Spinal cord (tissue), 10 donors: ENCODE measurements around the gene FNIP2. TPM values are rescaled to one million over a fixed set of nuclear protein-coding genes. Genes with fewer than 3 reads are reported as not detected.
"Not testable (repeated sequence)": the region's sequence is repeated elsewhere in the genome, so short reads cannot be mapped to it uniquely, and the experiment has no call there.

Experiments
- DNase-seq, 6 donors: peaks; one replicate each; pipeline versions ENCODE4 v3.0.0 to v3.0.0-alpha.2; 2013 to 2015; ENCODE audit warnings: low spot score in 6 of 6, low read depth in 4 of 6
- H3K27ac ChIP-seq: one replicate; pipeline ENCODE4 v1.5.1; 2013; ENCODE audit warnings: low read depth, low read length, control low read depth
- H3K27me3 ChIP-seq: one replicate; pipeline ENCODE4 v1.6.1; 2013; ENCODE audit warnings: low read length; ENCODE audit not compliant: control insufficient read depth, insufficient read depth
- H3K36me3 ChIP-seq: one replicate; pipeline ENCODE4 v1.6.1; 2013; ENCODE audit warnings: low read length; ENCODE audit not compliant: control insufficient read depth, insufficient read depth
- H3K4me1 ChIP-seq: one replicate; pipeline ENCODE4 v1.6.1; 2013; ENCODE audit warnings: low read length; ENCODE audit not compliant: control insufficient read depth, insufficient read depth
- H3K4me3 ChIP-seq: one replicate; pipeline ENCODE4 v1.5.1; 2013; ENCODE audit warnings: low read depth, low read length, control low read depth
- H3K9me3 ChIP-seq: one replicate; pipeline ENCODE4 v1.6.1; 2013; ENCODE audit warnings: low read length; ENCODE audit not compliant: control insufficient read depth, insufficient read depth
- WGBS: methylation state at CpG from one replicate; pipeline ENCODE4 v1.1.5; 2013; ENCODE audit warnings: missing lambda C conversion rate; ENCODE audit not compliant: insufficient coverage; 5-methylcytosine and 5-hydroxymethylcytosine counted together
- polyA plus RNA-seq, 2 donors: library from polyadenylated mRNA; unstranded; fragments of 120-200 nt; gene quantifications; one replicate each; pipeline ENCODE4 v1.2.1, GENCODE V29; 2013; ENCODE audit not compliant: insufficient read length in 2 of 2
- total RNA-seq, 2 donors: library from RNA; depleted of rRNA in 1 of 2; stranded (reverse); fragments of 120-200 nt in 1 of 2; fragments of >200 nt in 1 of 2; gene quantifications; one replicate each; pipeline versions ENCODE4 v1.2.3 to v1.2.4, GENCODE V29; 2013 to 2014
- donor health status: healthy.

The FNIP2 gene
- total and polyA plus RNA-seq, 4 donors: 19.4 to 59.2 (median 28.7) TPM

DNA sequence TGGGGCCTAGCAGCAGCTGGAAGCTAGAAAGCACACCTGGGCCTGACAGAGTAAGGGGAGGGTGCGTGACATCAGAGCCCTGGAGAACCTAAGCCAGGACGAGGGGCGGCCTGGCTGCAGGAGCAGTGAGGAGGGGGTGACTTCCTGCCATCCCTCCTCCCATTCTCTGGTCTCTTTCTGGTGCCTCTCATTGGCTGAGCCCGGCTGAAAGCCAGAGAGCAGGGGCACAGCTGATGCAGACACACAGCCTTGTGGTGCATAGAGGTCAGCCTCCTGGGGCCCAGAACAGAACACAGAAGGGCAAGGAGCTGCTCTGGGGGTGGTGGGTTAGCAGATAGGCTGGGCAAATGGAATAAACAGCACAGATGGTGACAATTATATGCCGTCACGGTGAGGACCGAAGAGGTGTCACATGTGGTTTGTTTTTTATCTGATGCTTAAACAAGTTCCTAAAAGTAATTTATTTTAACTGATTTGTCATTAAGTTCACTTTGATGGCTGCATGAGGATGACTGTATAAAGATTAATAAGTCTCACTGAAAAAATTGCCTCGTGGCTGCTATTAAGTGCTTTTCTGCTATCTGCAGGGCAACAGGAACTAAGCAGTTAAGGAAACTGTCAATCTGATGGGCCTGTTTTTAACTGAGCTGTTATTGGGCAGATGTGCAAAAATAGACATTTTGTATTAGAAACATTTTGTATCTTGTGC is 102.0 kb downstream of the FNIP2 start:
- no peaks in the 10 kb centered on the region for H3K9me3 ChIP-seq
- H3K4me3 ChIP-seq: no peak overlapping the region
- H3K27ac ChIP-seq: no peak overlapping the region
- peaks cover 27% of the 10 kb centered on the region for H3K36me3 ChIP-seq
- peaks cover 7% of the 10 kb centered on the region for H3K4me1 ChIP-seq
- no peaks in the 10 kb centered on the region for H3K27me3 ChIP-seq
- no peak for DNase-seq
- 52% methylated on average over 5 of the region's 8 CpGs for WGBS

DNA sequence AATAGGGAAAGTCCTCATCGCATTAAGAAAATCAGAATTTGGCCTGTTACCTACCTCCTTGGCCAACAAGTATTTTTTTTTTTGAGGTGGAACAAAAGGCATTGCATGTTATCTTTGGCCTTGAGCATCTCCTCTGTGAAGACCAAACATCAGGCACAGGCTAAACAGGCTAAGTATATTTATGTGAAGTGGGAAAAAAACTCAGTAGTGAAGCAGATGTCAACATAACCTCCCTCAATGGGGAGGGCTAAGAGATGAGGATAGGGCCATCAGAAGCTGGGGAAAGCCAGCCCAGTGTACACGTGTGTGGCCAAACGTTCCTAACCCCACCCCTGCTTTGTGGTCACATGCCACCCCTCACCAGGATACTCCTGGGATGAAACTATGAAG is 102.5 kb downstream of the FNIP2 start:
- H3K27me3 ChIP-seq: no peaks in the 10 kb centered on the region
- no peak for DNase-seq
- 100% methylated on average over 1 of the region's 3 CpGs for WGBS
- peaks cover 7% of the 10 kb centered on the region for H3K4me1 ChIP-seq
- no peak overlapping the region for H3K4me3 ChIP-seq
- peak overlapping the region; percentile 25 for H3K27ac ChIP-seq
- H3K36me3 ChIP-seq: peaks cover 27% of the 10 kb centered on the region
- H3K9me3 ChIP-seq: no peaks in the 10 kb centered on the region

- no peaks in the 10 kb centered on the region for H3K9me3 ChIP-seq
Measured at GRCh38 chr4:158873795-158874401, 105.1 kb downstream of the FNIP2 start.

DNA sequence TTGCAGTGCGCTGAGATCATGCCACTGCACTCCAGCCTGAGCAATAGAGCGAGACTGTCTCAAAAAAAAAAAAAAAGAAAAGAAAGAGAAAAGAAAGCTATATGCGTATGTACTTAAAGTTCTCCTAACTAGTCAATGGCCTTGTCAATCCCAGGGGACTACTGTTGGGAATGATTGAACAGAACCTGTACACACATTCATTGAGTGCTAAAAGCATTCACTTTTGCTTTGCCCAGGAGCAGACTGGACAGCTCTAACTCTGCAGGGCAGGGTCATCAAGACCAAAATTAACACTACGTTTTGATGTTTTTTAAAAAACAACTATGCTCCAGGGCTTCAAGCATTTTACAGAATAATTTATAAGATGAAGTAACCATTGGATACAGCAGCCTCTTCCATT is 106.2 kb downstream of the FNIP2 start:
- DNase-seq: no peak
- WGBS: 92% methylated on average over 1 of the region's 4 CpGs
- no peak overlapping the region for H3K27ac ChIP-seq
- H3K4me1 ChIP-seq: peaks cover 7% of the 10 kb centered on the region
- no peaks in the 10 kb centered on the region for H3K27me3 ChIP-seq
- H3K9me3 ChIP-seq: no peaks in the 10 kb centered on the region
- H3K36me3 ChIP-seq: peaks cover 13% of the 10 kb centered on the region
- H3K4me3 ChIP-seq: no peak overlapping the region

More at GRCh38 chr4:158873795-158874401, 105.1 kb downstream of the FNIP2 start:
- Histone ChIP-seq H3K27me3 (no peaks in the 10 kb centered on the region), H3K4me1 (peaks cover 7% of the 10 kb centered on the region), H3K27ac (no peak overlapping the region), H3K36me3 (peaks cover 19% of the 10 kb centered on the region), H3K4me3 (no peak overlapping the region)
- WGBS: 90% methylated on average over 3 of the region's 4 CpGs
- DNase-seq: no peak

GRCh38 chr4:158875455-158875854 is 106.6 kb downstream of the FNIP2 start:
- WGBS: no CpG with 5 or more reads among the region's 1 CpG
- Histone ChIP-seq H3K27ac (no peak overlapping the region), H3K9me3 (no peaks in the 10 kb centered on the region), H3K4me3 (no peak overlapping the region), H3K4me1 (peaks cover 4% of the 10 kb centered on the region), H3K27me3 (no peaks in the 10 kb centered on the region), H3K36me3 (peaks cover 10% of the 10 kb centered on the region)
- no peak for DNase-seq

DNA sequence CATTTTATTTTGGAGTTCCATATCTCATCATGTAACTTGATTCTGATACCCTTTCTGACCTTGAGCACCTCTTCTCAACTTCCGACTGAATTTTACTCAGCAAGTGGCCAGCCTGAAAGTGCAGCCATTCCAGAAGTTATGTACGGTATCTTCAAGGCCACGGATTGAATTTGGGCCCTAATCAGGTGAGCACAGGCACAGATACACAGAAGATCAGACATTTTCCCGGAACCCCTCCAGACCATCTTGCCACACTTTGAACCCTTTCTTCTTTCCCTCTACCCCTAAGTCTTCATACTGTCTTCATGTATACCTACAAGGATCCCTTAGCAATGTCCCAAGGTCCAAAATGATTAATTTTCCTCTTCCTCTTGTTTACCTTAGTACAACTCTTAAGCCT is 108.2 kb downstream of the FNIP2 start:
- Histone ChIP-seq H3K27ac (no peak overlapping the region), H3K4me3 (no peak overlapping the region)

GRCh38 chr4:158882142-158882541 is 113.3 kb downstream of the FNIP2 start:
- 100% methylated on average over 4 of the region's 30 CpGs for WGBS
- not testable (repeated sequence) for H3K9me3 ChIP-seq, H3K4me1 ChIP-seq, H3K27me3 ChIP-seq, DNase-seq, H3K27ac ChIP-seq, H3K4me3 ChIP-seq
- peaks cover 16% of the 10 kb centered on the region for H3K36me3 ChIP-seq

More for the DNA sequence above, 108.2 kb downstream of the FNIP2 start:
- Histone ChIP-seq H3K4me1 (no peaks in the 10 kb centered on the region), H3K9me3 (no peaks in the 10 kb centered on the region), H3K27me3 (no peaks in the 10 kb centered on the region), H3K36me3 (peaks cover 15% of the 10 kb centered on the region)
- DNase-seq: no peak
- WGBS: 99% methylated on average over 4 of the region's 4 CpGs

GRCh38 chr4:158884280-158884679 is 115.5 kb downstream of the FNIP2 start:
- H3K27ac ChIP-seq: no peak overlapping the region
- no peaks in the 10 kb centered on the region for H3K4me1 ChIP-seq
- DNase-seq: peak in 1 of 6 donors; percentile 15
- peaks cover 17% of the 10 kb centered on the region for H3K36me3 ChIP-seq
- H3K4me3 ChIP-seq: no peak overlapping the region
- H3K27me3 ChIP-seq: no peaks in the 10 kb centered on the region
- H3K9me3 ChIP-seq: no peaks in the 10 kb centered on the region
- WGBS: 71% methylated on average over 2 of the region's 2 CpGs

- H3K9me3 ChIP-seq: no peaks in the 10 kb centered on the region
- no peak overlapping the region for H3K4me3 ChIP-seq
- no peaks in the 10 kb centered on the region for H3K4me1 ChIP-seq
- no peak for DNase-seq
- H3K36me3 ChIP-seq: peaks cover 16% of the 10 kb centered on the region
- 100% methylated on average over 2 of the region's 5 CpGs for WGBS
- no peaks in the 10 kb centered on the region for H3K27me3 ChIP-seq
- H3K27ac ChIP-seq: no peak overlapping the region
Measured at GRCh38 chr4:158885564-158885963, 116.7 kb downstream of the FNIP2 start.

GRCh38 chr4:158890294-158890693 is 121.5 kb downstream of the FNIP2 start:
- DNase-seq: no peak
- no peak overlapping the region for H3K27ac ChIP-seq
- H3K36me3 ChIP-seq: peaks cover 7% of the 10 kb centered on the region
- no peaks in the 10 kb centered on the region for H3K4me1 ChIP-seq
- no peaks in the 10 kb centered on the region for H3K27me3 ChIP-seq
- H3K9me3 ChIP-seq: no peaks in the 10 kb centered on the region
- 100% methylated on average over 1 of the region's 3 CpGs for WGBS
- no peak overlapping the region for H3K4me3 ChIP-seq
